H54 (cell line): ENCODE data around the gene EMSY.
"Not testable (repeated sequence)": the region's sequence is repeated elsewhere in the genome, so short reads cannot be mapped to it uniquely, and the experiment has no call there.

Source experiments
- DNase-seq: peaks from one replicate; pipeline ENCODE4 v3.0.0; 2011; ENCODE audit warnings: low spot score, mixed read lengths; ENCODE audit not compliant: insufficient read length
- FAIRE-seq: peaks from 3 replicates; lab custom pipeline; 2011; peaks lifted over from hg19 to GRCh38; lab: Jason Lieb, UNC
- POLR2A ChIP-seq: IDR thresholded peaks from 2 replicates; pipeline ENCODE4 v1.6.1; 2011; ENCODE audit warnings: low read depth, mild to moderate bottlenecking, low read length

Gene EMSY

DNA sequence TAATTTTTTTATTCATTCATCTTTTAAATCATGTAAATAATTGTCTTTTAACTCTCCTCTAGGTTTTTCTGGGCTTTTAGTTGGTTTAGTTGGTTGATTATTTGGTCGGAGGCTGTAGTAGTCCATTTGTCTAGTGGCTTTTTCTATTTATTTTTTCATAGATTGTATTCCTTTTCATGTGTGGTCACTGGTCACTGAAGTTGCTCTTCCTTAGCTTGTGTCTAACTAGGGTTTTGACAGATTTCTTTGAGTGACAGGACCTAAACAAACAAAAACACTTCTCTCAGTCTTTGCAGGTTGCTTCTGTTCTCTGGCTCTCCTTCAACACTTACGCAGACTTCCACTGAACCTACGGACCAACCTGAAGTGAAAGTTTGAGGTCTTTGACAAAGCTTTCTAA lies 112.6 kb downstream of the EMSY start:
- TF ChIP-seq POLR2A: no peak
- no peak for FAIRE-seq
- no peak for DNase-seq

DNA sequence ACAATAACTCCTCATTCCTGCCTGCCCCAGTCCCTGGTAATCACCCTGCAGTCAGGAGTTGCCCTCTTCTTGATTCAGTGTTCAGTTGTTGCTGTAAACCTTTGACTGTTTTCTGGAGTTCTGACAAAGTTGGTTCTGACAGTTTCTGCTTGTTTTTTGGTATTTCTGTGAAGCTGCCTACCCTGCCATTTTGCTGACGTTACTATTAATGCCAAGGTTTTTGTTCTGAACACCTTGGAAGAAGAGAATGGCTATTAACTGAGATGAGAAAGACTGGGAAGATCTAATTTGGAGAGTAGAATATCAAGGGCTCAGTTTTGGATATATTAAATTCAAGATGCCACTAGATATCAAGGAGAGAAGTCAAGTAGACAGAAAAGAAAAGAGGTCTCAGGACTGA lies 113.7 kb downstream of the EMSY start:
- DNase-seq: no peak
- no peak for FAIRE-seq
- no peak for TF ChIP-seq POLR2A

DNA sequence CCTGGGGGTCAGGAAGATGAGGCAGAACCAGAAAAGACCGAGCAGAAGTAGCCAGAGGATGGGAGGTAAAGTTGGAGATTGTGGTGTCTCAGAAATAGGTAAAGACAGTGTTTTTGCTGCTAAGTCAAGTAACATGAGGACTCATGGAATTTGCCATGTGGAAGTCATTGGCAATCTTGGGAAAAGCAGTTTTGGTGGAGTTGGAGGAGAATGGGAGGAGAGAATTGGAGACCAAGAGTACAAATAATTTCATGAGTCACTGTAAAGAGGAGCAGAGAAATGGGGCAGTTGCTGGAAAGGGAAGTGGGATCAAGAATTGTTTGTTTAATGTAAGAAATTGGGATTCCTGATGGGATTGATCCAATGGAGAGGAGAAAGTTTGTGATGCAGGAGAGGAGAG lies 114.1 kb downstream of the EMSY start:
- no peak for TF ChIP-seq POLR2A
- FAIRE-seq (no peak), DNase-seq (no peak)

DNA sequence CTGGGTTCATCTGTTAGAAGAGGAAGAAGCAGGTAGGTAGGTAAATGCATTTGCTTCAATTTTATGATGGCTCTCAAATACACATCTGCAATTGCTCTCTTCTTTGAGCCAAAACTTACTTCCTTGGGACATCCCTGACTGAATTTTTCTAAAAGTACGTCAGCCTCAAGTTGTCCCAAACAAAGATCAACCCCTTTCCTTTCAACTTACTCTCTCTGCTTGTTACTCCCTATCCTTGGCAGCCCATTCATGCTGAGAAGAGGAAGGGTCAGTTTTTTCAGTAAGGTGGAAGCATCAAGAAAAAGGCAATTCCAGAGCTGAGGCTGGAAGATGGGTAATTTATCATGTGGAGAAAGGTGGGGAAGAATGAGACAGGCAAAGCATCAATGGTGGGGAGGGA lies 114.5 kb downstream of the EMSY start:
- TF ChIP-seq POLR2A: no peak
- DNase-seq (no peak), FAIRE-seq (no peak)

DNA sequence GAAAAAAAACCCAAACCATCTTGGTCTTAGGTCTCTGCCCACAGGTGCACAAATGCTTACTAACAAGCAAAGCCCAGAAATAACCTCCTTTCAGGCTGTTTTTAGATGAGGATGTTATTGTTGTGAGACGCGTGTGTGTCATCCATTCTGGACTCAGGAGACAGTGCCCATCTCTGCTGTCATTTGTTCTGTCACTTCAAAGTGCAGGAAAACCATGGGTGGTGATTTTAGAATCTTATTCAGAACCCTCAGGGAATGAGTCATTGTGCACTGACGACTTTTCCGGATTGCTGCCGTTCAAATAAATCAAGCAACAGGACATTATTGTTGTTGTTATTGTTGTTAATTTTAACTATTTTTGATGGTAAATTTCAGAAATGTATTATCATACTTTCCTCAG lies 115.4 kb downstream of the EMSY start:
- no peak for TF ChIP-seq POLR2A
- FAIRE-seq: peak; percentile 61
- no peak for DNase-seq

DNA sequence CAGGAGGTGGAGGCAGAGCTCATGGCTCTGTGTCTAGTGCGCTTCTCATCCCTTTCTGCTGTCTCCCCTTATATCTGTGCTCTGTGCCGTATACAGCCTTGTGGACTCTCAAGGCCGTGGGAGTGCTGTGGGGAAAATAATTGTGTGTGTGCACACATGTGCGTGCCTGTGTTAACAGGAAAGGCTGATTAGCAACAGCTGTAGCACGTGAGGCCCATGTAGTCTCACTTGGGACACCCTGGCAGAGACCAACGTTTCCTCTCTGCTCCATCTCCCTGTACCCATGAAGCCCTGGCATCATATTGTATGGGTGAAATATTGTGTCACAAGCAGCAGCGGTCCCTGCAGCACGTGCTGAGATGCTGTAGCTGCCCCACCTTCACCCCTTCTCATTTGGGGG lies 116.4 kb downstream of the EMSY start:
- DNase-seq: no peak
- no peak for FAIRE-seq
- no peak for TF ChIP-seq POLR2A

DNA sequence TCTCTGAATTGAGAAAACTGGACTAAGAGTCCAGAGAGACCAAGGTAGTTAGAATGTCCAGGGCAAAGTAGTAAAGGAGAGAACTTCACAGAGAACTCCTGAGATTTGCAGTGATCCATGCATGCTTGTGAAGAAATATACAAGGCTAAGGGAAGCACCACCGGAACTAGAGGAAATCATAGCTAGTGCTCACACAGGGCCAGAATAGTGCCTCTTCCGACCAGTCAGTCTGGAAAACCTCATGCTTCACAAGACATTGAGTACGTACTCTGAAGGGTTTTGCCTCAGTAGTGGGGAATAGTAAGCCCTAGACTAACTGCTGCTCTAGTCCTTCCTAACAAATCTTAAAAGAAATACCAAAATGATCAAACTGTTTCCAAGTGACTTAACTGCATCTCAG lies 117.7 kb downstream of the EMSY start:
- DNase-seq: no peak
- FAIRE-seq: no peak
- TF ChIP-seq POLR2A: no peak

DNA sequence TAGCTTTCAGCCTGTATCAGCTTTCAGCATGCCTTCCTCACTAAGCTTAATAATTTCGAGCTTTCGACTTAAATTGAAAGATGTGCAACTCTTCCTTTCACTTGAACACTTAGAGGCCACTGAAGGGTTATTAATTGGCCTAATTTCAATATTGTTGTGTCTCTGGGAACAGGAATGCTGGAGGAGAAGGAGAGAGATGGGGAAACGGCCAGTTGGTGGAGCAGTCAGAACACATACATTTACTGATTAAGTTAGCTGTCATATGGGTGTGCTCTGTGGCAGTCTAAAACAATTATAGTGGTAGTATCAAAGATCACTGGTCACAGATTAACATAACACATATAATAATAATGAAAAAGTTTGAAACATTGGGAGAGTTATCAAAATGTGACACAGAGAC lies 119.5 kb downstream of the EMSY start:
- no peak for TF ChIP-seq POLR2A
- FAIRE-seq (no peak), DNase-seq (no peak)

DNA sequence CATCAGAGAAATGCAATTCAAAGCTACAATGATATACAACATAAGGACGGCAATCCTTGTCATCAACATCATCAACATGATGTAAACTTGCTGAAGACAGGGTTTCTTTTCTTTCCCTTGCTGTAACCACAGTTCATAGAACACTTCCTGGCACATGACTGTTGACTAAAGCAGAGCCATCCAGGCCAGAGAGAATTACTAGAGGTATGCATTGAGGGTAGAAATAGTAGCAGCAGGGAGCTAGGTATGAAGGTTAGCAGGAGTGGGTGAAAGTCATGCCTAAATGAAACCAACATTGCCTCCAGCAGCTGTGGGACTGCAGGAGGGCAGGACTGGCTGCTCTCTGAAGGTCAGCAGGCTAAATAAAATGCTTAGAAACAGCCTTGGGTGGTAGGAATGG lies 122.0 kb downstream of the EMSY start:
- no peak for DNase-seq
- no peak for TF ChIP-seq POLR2A
- FAIRE-seq: no peak

DNA sequence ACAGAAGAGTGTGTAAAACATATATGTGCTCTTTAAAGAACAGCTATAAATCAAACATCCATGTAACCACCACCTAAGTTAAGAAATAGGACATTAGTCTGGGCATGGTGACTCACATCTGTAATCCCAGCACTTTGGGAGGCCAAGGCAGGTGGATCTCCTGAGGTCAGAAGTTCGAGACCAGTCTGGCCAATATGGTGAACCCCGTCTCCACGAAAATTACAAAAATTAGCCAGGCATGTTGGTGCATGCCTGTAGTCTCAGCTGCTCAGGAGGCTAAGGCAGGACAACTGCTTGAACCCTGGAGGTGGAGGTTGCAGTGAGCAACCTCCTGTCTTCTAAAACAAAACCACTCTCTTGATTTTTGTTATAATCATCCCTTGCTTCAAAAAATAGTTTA lies 122.4 kb downstream of the EMSY start:
- no peak for TF ChIP-seq POLR2A
- FAIRE-seq (no peak), DNase-seq (no peak)

DNA sequence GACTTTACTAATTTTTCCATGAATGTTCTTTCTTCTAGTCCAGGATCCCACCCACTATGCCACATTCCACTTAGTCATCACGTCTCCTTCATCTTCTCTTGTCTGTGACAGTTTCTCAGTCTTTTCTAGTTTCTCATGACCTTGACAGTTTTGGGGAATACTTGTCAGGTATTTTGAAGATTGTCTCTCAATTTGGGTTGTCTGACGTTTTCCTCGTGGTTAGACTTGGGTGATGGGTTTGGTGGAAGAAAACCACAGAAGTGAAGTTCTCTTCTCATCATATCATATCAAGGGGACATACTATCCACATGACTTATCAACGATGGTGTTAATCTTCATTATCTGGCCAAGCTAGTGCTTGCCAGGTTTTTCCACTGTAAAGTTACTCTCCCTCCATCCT lies 123.3 kb downstream of the EMSY start:
- DNase-seq (no peak), FAIRE-seq (no peak)
- TF ChIP-seq POLR2A: no peak

DNA sequence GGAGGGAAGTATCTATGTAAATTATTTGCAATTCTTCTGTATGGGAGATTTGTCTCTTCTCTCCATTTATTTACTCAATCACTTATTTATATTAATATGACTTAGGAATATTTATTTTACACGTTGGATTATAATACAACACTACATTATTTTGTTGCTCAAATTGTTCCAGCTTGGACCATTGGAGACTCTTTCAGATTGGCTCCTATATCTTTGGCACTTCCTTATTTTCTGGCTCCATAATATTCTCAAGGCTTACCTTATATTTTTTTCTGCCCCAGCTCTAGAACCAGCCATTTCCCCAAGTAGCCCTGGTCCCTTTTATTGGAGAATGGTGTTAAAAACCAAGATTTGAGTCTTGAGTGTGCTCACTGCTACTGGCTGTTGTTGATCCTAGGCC lies 123.8 kb downstream of the EMSY start:
- DNase-seq (no peak), FAIRE-seq (no peak)
- TF ChIP-seq POLR2A: no peak

DNA sequence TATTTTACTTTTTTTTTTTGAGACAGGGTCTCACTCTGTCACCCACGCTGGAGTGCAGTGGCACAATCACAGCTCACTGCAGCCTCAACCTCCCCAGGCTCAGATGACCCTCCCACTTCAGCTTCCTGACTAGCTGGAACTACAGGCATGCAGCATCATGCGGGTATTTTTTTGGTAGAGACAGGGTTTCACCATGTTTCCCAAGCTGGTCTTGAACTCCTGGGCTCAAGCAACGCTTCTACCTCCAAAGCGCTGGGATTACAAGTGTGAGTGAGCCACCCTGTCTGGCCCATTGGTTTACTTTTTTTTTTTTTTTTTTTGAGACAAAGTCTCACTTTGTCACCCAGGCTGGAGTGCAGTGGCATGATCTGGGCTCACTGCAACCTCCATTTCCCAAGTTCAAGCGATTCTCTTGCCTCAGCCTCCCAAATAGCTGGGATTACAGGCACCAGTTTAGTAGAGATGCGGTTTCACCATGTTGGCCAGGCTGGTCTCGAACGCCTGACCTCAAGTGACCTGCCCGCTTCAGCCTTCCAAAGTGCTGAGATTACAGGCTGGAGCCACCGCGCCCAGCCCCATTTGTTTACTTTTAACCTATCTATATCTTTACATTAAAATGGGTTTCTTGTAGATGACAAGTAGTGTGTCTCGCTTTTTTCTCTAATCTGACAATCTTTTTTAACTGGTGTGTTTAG lies 127.5 kb downstream of the EMSY start:
- FAIRE-seq, DNase-seq: not testable (repeated sequence)

DNA sequence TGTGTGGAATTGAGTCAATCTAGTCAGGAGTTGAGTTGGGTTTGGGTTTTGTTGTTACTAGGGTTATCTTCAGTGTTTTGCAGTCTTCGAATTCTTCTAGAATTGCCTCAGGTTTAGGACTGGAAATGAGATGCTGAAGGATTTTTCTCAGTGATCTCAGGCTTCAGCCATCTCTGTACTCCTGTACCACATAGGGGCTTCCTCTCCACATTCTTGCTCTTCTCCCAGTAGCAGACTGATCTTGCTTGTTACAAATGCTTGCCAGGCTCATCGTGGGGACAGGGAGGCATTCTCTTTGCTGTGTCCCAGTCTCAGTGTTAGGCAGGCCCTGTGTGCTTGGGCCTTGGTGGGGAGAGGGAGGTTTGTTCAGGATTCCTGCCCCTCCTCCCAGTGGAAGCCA lies 129.6 kb downstream of the EMSY start:
- TF ChIP-seq POLR2A: no peak
- DNase-seq (no peak), FAIRE-seq (no peak)

DNA sequence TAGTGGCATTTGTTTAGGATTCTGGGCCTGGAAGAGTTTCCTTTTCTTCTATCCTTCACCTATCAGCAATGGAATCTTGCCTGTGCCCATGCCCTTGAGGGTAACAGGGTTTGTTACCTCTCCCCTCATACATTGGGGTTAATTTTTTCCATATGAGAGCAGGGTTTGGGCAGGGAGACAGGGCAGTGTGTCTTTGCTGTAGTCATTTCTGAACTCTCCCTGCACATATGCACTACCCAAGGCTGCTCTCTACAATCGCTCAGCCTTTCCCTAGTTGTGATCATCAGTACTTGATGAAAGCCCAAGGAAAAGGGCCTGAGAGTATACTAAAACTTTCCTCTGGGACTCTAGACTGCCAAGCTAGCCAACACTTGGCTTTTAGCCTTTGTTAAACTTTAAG lies 130.1 kb downstream of the EMSY start:
- no peak for FAIRE-seq
- DNase-seq: no peak
- no peak for TF ChIP-seq POLR2A
